KMS-11 (cell line): ENCODE data around the gene ZNRF2.
A peak's percentile ranks its signal among the peaks of the same experiment; 100 is the strongest.
"Not testable (repeated sequence)": the region's sequence is repeated elsewhere in the genome, so short reads cannot be mapped to it uniquely, and the experiment has no call there.

Experiments used
- H2AFZ ChIP-seq: fragments of 200-600 bp; sonication (generic); 2 replicates; pipeline ENCODE4 v1.6.1; 2016; ENCODE audit warnings: antibody characterized with exemption, mixed run types, low read depth
- H3K27ac ChIP-seq: fragments of 200-600 bp; sonication (generic); 2 replicates; pipeline ENCODE4 v1.6.1; 2016; ENCODE audit warnings: mild to moderate bottlenecking, mixed run types
- H3K27me3 ChIP-seq: fragments of 200-600 bp; sonication (generic); 2 replicates; pipeline ENCODE4 v1.6.1; 2017; ENCODE audit warnings: mild to moderate bottlenecking, low read depth, mixed run types, moderate library complexity; ENCODE audit not compliant: insufficient read depth
- H3K36me3 ChIP-seq: fragments of 200-600 bp; sonication (generic); 2 replicates; pipeline ENCODE4 v1.6.1; 2017; ENCODE audit warnings: mild to moderate bottlenecking, mixed run types; ENCODE audit not compliant: insufficient read depth
- H3K4me1 ChIP-seq: fragments of 200-600 bp; sonication (generic); 2 replicates; pipeline ENCODE4 v1.6.1; 2016; ENCODE audit warnings: mild to moderate bottlenecking, low read depth, mixed run types; ENCODE audit not compliant: poor library complexity, severe bottlenecking
- H3K4me2 ChIP-seq: fragments of 200-600 bp; sonication (generic); 2 replicates; pipeline ENCODE4 v1.7.0; 2016; ENCODE audit warnings: mild to moderate bottlenecking, mixed run types
- H3K4me3 ChIP-seq: fragments of 200-600 bp; sonication (generic); IDR thresholded peaks from 2 replicates; pipeline ENCODE4 v1.6.1; 2017; ENCODE audit warnings: low read depth, low read length, mixed read lengths; ENCODE audit not compliant: insufficient read depth
- H3K79me2 ChIP-seq: fragments of 200-600 bp; sonication (generic); 2 replicates; pipeline ENCODE4 v1.6.1; 2016; ENCODE audit warnings: low read depth, mixed run types; ENCODE audit not compliant: insufficient read depth
- H3K9ac ChIP-seq: fragments of 200-600 bp; sonication (generic); 2 replicates; pipeline ENCODE4 v1.6.1; 2016; ENCODE audit warnings: mild to moderate bottlenecking, mixed run types
- H4K20me1 ChIP-seq: fragments of 200-600 bp; sonication (generic); 2 replicates; pipeline ENCODE4 v1.6.1; 2016; ENCODE audit warnings: mild to moderate bottlenecking, mixed run types; ENCODE audit not compliant: insufficient read depth
- CTCF ChIP-seq: fragments of 200-600 bp; sonication (generic); conservative IDR thresholded peaks from 2 replicates; pipeline ENCODE4 v1.6.1; 2017; ENCODE audit warnings: low read depth, mild to moderate bottlenecking, antibody characterized with exemption, low read length, moderate library complexity, mixed read lengths

ZNRF2 gene

GRCh38 chr7:30285067-30285535 is 704 bp downstream of the ZNRF2 start:
- Histone ChIP-seq H3K27me3 (no peaks in the 10 kb centered on the region), H3K4me3 (no peak overlapping the region), H3K79me2 (peaks cover 43% of the 10 kb centered on the region), H3K4me2 (no peak overlapping the region; the same call in 1 of the 2 replicates), H3K27ac (peak overlapping the region; percentile 86), H3K9ac (peak overlapping the region; percentile 76), H3K36me3 (no peaks in the 10 kb centered on the region), H4K20me1 (no peaks in the 10 kb centered on the region), H2AFZ (peak overlapping the region; percentile 34), H3K4me1 (peaks cover 48% of the 10 kb centered on the region)
- no peak for TF ChIP-seq CTCF

DNA sequence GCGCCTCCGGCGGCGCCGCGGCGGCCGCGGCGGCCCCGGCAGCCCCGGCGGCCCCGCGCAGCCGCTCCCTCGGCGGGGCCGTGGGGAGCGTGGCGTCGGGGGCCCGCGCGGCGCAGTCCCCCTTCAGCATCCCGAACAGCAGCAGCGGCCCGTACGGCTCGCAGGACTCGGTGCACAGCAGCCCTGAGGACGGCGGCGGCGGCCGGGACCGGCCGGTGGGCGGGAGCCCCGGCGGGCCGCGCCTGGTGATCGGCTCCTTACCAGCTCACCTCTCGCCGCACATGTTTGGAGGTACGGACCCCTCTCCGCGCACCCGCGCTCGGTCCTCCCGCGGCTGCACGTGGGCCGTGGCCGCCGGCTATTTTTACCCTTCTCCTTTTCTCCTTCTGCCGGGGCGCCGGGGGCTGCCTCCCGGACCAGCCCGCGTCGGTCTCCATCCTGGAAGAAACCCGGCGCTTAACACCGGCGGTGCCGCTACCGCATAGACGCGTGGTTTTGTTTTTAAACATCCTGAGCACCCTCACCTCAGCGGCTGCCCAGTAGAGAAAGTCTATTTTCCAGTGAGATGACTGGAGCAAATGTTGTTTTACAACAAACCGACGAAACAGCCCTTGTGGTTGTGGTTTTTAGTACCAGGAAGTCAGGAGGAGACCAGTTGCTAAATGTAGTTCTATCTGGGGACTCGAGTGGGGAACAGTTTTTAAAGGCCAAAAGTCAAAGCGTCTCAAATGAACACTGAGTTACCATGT is 1.3 kb downstream of the ZNRF2 start:
- H3K4me1 ChIP-seq: peaks cover 54% of the 10 kb centered on the region
- H3K27ac ChIP-seq: peak overlapping the region; percentile 86
- H3K9ac ChIP-seq: peak overlapping the region; percentile 76
- no peaks in the 10 kb centered on the region for H3K27me3 ChIP-seq
- no peaks in the 10 kb centered on the region for H4K20me1 ChIP-seq
- H3K36me3 ChIP-seq: no peaks in the 10 kb centered on the region
- H3K4me3 ChIP-seq: no peak overlapping the region
- peak overlapping the region; percentile 25; the same call in 1 of the 2 replicates for H2AFZ ChIP-seq
- TF ChIP-seq CTCF: no peak
- H3K4me2 ChIP-seq: peak overlapping the region; percentile 41; the same call in 1 of the 2 replicates
- H3K79me2 ChIP-seq: peaks cover 49% of the 10 kb centered on the region

DNA sequence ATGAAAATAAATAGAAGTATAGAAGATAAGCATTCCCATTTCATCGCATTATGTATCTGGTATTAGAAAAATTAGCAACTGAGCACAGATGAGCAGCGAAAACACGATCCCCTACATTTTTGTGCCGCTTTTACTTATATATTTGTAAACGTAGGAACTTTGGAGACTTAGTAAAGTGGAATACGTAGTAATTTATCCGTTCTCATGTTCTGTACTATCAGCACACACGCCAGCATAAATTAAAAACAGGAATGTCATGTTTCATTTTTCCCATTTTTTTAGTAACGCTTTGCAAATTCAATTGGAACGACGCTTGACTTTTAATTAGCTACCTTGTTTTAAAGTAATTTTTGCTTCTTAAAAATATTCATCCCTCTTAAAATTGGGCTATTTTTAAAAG is 2.4 kb downstream of the ZNRF2 start:
- H3K4me3 ChIP-seq: no peak overlapping the region
- peaks cover 58% of the 10 kb centered on the region for H3K4me1 ChIP-seq
- H4K20me1 ChIP-seq: no peaks in the 10 kb centered on the region
- no peak for TF ChIP-seq CTCF
- H3K9ac ChIP-seq: no peak overlapping the region
- peak overlapping the region; percentile 41 for H3K4me2 ChIP-seq
- H2AFZ ChIP-seq: no peak overlapping the region
- peak overlapping the region; percentile 86; the same call in 1 of the 2 replicates for H3K27ac ChIP-seq
- H3K79me2 ChIP-seq: peaks cover 59% of the 10 kb centered on the region
- no peaks in the 10 kb centered on the region for H3K27me3 ChIP-seq
- H3K36me3 ChIP-seq: no peaks in the 10 kb centered on the region

DNA sequence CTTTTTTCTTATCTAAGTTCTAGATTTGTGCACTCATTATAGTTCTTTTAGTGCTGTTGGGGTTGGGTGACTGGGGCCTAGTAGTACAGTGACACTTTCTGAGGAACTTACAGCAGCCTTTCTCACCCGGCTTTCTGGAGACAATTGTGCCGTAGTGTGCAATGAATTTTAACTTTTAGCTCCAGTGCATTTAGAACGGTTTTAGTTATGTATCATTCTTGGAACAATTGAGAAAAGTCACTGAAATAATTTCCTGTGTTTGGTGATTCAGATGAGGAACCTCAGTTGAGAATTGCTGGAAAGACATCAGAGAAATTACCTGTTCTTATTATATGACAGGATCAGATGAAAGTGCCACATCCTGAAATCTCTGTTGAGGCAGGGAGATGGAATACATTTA is 3.2 kb downstream of the ZNRF2 start:
- not testable (repeated sequence) for H3K4me2 ChIP-seq, H3K36me3 ChIP-seq, H3K9ac ChIP-seq, H4K20me1 ChIP-seq, H2AFZ ChIP-seq, H3K4me3 ChIP-seq, H3K27me3 ChIP-seq, H3K27ac ChIP-seq
- peaks cover 66% of the 10 kb centered on the region for H3K79me2 ChIP-seq
- peaks cover 67% of the 10 kb centered on the region for H3K4me1 ChIP-seq

GRCh38 chr7:30289634-30290033 is 5.2 kb downstream of the ZNRF2 start:
- H3K9ac ChIP-seq, H3K36me3 ChIP-seq, H3K4me3 ChIP-seq, H2AFZ ChIP-seq, H3K27me3 ChIP-seq, H3K27ac ChIP-seq, H4K20me1 ChIP-seq: not testable (repeated sequence)
- Histone ChIP-seq H3K79me2 (peaks cover 84% of the 10 kb centered on the region), H3K4me1 (peaks cover 80% of the 10 kb centered on the region), H3K4me2 (peak overlapping the region; percentile 15; the same call in 1 of the 2 replicates)

DNA sequence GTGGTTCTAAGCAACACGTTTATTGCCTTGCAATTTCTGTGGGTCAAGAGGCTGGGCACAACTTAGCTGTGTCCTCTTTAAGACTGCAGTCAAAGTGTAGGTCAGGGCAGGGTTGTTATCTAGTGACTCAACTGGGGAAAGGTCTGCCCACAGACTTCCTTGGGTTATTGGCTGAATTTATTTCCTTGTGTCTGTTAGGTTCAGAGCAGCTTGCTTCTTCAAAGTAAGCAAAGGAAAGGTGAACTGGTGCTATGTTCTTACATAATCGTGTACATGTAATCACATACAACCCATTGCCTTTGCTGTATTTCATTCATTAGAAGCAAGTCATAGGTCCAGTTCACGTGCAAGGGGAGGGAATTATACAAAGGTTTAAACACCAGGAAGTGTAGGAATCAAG is 5.9 kb downstream of the ZNRF2 start:
- H3K4me3 ChIP-seq, H3K36me3 ChIP-seq, H3K27me3 ChIP-seq, H3K9ac ChIP-seq, H4K20me1 ChIP-seq, H3K27ac ChIP-seq, H2AFZ ChIP-seq: not testable (repeated sequence)
- Histone ChIP-seq H3K4me2 (peak overlapping the region; percentile 15; the same call in 1 of the 2 replicates), H3K79me2 (peaks cover 91% of the 10 kb centered on the region), H3K4me1 (peaks cover 85% of the 10 kb centered on the region)

- H3K27ac ChIP-seq: peak overlapping the region; percentile 23; the same call in 1 of the 2 replicates
- H4K20me1 ChIP-seq, H3K36me3 ChIP-seq, H3K27me3 ChIP-seq, H2AFZ ChIP-seq, H3K9ac ChIP-seq, H3K4me3 ChIP-seq: not testable (repeated sequence)
- H3K4me2 ChIP-seq: peak overlapping the region; percentile 10; the same call in 1 of the 2 replicates
- H3K4me1 ChIP-seq: peaks cover 93% of the 10 kb centered on the region
- peaks cover 90% of the 10 kb centered on the region for H3K79me2 ChIP-seq
Observed at GRCh38 chr7:30292416-30293038, 8.1 kb downstream of the ZNRF2 start.
